C4-2B (cell line): ENCODE data around the gene WDTC1.

Experiments used
- H3K27ac ChIP-seq: fragments of 450-650 bp; 2 replicates; pipeline ENCODE4 v1.5.1; 2017
- CTCF ChIP-seq: fragments of 450-650 bp; conservative IDR thresholded peaks from 2 replicates; pipeline ENCODE4 v1.5.1; 2017; ENCODE audit warnings: mild to moderate bottlenecking
- ZFX ChIP-seq: fragments of 450-650 bp; IDR thresholded peaks from 2 replicates; pipeline ENCODE4 v1.6.1; 2017

WDTC1 gene

DNA sequence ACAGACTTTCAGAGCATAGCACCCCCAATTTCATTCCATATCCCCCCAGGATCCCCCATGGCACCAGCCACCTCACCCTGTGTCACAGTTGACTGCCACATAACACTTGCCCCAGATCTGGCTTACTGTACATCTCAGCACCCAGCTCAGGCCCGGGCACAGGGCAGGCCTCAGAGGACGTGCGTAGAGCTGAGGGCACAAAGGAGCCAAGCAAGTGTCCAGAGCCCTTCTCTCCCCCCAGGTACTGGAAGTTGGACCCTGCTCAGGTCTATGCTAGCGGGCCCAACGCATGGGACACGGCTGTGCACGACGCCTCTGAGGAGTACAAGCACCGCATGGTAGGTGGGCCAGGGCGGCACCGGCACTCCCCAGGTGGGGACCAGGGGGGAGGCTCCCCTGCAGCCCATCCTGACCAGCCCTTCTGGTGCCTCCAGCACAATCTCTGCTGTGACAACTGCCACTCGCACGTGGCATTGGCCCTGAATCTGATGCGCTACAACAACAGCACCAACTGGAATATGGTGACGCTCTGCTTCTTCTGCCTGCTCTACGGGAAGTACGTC lies 99.4 kb downstream of the WDTC1 start:
- TF ChIP-seq ZFX: no peak
- TF ChIP-seq CTCF: no peak
- no peak overlapping the region for H3K27ac ChIP-seq

GRCh38 chr1:27335506-27336422 lies 101.3 kb downstream of the WDTC1 start:
- H3K27ac ChIP-seq: no peak overlapping the region
- TF ChIP-seq ZFX: no peak

GRCh38 chr1:27336756-27337155 lies 102.3 kb downstream of the WDTC1 start:
- TF ChIP-seq CTCF (no peak), ZFX (no peak)
- H3K27ac ChIP-seq: no peak overlapping the region

GRCh38 chr1:27338751-27339150 lies 104.3 kb downstream of the WDTC1 start:
- H3K27ac ChIP-seq: no peak overlapping the region

GRCh38 chr1:27339213-27339612 lies 104.8 kb downstream of the WDTC1 start:
- TF ChIP-seq ZFX (no peak), CTCF (no peak)
- no peak overlapping the region for H3K27ac ChIP-seq

More at GRCh38 chr1:27338751-27339150, 104.3 kb downstream of the WDTC1 start:
- TF ChIP-seq ZFX: no peak
- TF ChIP-seq CTCF: no peak

GRCh38 chr1:27341525-27342252 lies 107.3 kb downstream of the WDTC1 start, which contains the start of gene SYTL1:
Gene SYTL1, plus strand, starts transcription at chr1:27342022. Its CDS starts 3,313 bp downstream, at chr1:27345335.
- H3K27ac ChIP-seq: peak within 1 kb of the TSS; percentile 70
- TF ChIP-seq ZFX: no peak; the same call in 1 of the 2 replicates
- TF ChIP-seq CTCF: no peak

DNA sequence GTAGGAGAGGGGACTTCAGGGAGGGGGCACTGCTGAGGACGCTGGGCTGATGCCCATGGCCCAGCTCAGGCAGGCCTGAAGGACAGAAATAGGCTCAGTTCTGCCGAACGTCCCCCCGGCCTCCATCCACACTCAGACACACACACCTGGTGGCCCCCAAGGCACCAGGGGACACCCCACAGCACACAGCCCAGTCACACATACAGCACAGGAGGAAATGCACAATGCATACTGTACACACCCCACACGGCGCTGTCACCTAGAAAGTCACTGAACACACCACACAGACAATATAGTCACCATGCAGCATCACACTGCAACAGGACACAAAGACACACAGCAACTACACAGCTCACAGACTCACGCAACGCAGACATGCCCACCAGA lies 108.0 kb downstream of the WDTC1 start:
- no peak for TF ChIP-seq ZFX
- no peak for TF ChIP-seq CTCF
- H3K27ac ChIP-seq: peak overlapping the region; percentile 70
